ENCODE results near the gene TCN2.

DNA sequence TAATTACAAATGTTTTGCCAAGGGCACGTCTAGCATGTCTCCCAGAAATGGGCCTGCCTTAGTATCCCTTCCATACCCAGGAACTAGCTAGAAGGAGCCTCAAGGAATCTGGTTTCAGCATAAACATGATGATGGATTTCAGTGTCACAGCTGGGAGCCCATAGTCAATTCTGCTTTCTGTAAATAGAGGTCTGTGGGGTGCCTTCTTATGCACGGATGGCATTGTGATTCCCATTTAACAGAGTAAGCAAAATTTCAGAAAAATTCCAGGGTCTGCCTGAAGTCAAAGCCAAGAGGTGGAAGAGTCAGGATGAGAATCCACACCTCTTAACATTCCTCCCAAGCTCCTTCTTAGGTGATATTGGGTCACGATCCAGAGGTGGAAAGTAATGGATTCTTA lies 48.6 kb downstream of the TCN2 start:
- TF ChIP-seq POLR2A (IDR thresholded peaks at IDR 0.05), result no peak
- TF ChIP-seq, protein P1, sequence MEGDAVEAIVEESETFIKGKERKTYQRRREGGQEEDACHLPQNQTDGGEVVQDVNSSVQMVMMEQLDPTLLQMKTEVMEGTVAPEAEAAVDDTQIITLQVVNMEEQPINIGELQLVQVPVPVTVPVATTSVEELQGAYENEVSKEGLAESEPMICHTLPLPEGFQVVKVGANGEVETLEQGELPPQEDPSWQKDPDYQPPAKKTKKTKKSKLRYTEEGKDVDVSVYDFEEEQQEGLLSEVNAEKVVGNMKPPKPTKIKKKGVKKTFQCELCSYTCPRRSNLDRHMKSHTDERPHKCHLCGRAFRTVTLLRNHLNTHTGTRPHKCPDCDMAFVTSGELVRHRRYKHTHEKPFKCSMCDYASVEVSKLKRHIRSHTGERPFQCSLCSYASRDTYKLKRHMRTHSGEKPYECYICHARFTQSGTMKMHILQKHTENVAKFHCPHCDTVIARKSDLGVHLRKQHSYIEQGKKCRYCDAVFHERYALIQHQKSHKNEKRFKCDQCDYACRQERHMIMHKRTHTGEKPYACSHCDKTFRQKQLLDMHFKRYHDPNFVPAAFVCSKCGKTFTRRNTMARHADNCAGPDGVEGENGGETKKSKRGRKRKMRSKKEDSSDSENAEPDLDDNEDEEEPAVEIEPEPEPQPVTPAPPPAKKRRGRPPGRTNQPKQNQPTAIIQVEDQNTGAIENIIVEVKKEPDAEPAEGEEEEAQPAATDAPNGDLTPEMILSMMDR (IDR thresholded peaks at IDR 0.05), result no peak
